ENCODE results near the gene EIPR1. TPM values are rescaled to one million over a fixed set of nuclear protein-coding genes. Genes with fewer than 3 reads are reported as not detected.

EIPR1 gene
- total and polyA plus RNA-seq, 2 experiments from 2014 or later = 23.2 to 28.2 TPM

- Histone ChIP-seq H3K4me3 (no peak overlapping the region), H3K9me3 (ENCODE audit: low read depth) (no peaks in the 10 kb centered on the region), H3K27me3 (no peaks in the 10 kb centered on the region), H3K27ac (no peak overlapping the region), H3K4me1 (ENCODE audit: low read depth) (peaks cover 10% of the 10 kb centered on the region), H3K36me3 (peaks cover 20% of the 10 kb centered on the region)
- TF ChIP-seq CTCF (IDR thresholded peaks at IDR 0.05; ENCODE audit: low read depth, low read length) = no peak
- no peak for DNase-seq (ENCODE audit: low read depth in 1 of 2, low spot score in 1 of 2)
Observed at GRCh38 chr2:3399829-3400228, 22.2 kb upstream of the EIPR1 start.

GRCh38 chr2:3399381-3399780 lies 21.8 kb upstream of the EIPR1 start:
- Histone ChIP-seq H3K4me3 (no peak overlapping the region), H3K27ac (no peak overlapping the region), H3K36me3 (peaks cover 20% of the 10 kb centered on the region), H3K27me3 (no peaks in the 10 kb centered on the region), H3K9me3 (ENCODE audit: low read depth) (no peaks in the 10 kb centered on the region), H3K4me1 (ENCODE audit: low read depth) (peaks cover 10% of the 10 kb centered on the region)
- no peak for TF ChIP-seq CTCF (IDR thresholded peaks at IDR 0.05; ENCODE audit: low read depth, low read length)
- DNase-seq (ENCODE audit: low read depth in 1 of 2, low spot score in 1 of 2) = no peak

- no peak overlapping the region for H3K27ac ChIP-seq
- H3K4me1 ChIP-seq (ENCODE audit: low read depth) = peaks cover 10% of the 10 kb centered on the region
- H3K36me3 ChIP-seq = peaks cover 22% of the 10 kb centered on the region
- H3K4me3 ChIP-seq = no peak overlapping the region
- DNase-seq (ENCODE audit: low read depth in 1 of 2, low spot score in 1 of 2) = no peak
- no peak for TF ChIP-seq CTCF (IDR thresholded peaks at IDR 0.05; ENCODE audit: low read depth, low read length)
- no peaks in the 10 kb centered on the region for H3K9me3 ChIP-seq (ENCODE audit: low read depth)
- no peaks in the 10 kb centered on the region for H3K27me3 ChIP-seq
Observed at GRCh38 chr2:3398857-3399256, 21.2 kb upstream of the EIPR1 start.

GRCh38 chr2:3396920-3397559 lies 19.4 kb upstream of the EIPR1 start:
- no peaks in the 10 kb centered on the region for H3K27me3 ChIP-seq
- peaks cover 10% of the 10 kb centered on the region for H3K4me1 ChIP-seq (ENCODE audit: low read depth)
- no peaks in the 10 kb centered on the region for H3K9me3 ChIP-seq (ENCODE audit: low read depth)
- no peak for TF ChIP-seq CTCF (IDR thresholded peaks at IDR 0.05; ENCODE audit: low read depth, low read length)
- H3K36me3 ChIP-seq = peaks cover 20% of the 10 kb centered on the region
- no peak for DNase-seq (ENCODE audit: low read depth in 1 of 2, low spot score in 1 of 2)
- no peak overlapping the region for H3K4me3 ChIP-seq
- no peak overlapping the region for H3K27ac ChIP-seq

GRCh38 chr2:3392216-3392615 lies 14.6 kb upstream of the EIPR1 start:
- H3K9me3 ChIP-seq (ENCODE audit: low read depth) = no peaks in the 10 kb centered on the region
- H3K27ac ChIP-seq = no peak overlapping the region
- peaks cover 26% of the 10 kb centered on the region for H3K36me3 ChIP-seq
- DNase-seq (ENCODE audit: low read depth in 1 of 2, low spot score in 1 of 2) = no peak
- H3K4me3 ChIP-seq = no peak overlapping the region
- TF ChIP-seq CTCF (IDR thresholded peaks at IDR 0.05; ENCODE audit: low read depth, low read length) = no peak
- no peaks in the 10 kb centered on the region for H3K27me3 ChIP-seq
- no peaks in the 10 kb centered on the region for H3K4me1 ChIP-seq (ENCODE audit: low read depth)

Measured in cardiac muscle cell (in vitro differentiated cells and primary cell).